AG04449 (cell line): ENCODE results near the gene SSH3.

Experiments
- CTCF ChIA-PET: fragments of 350-600 bp; formaldehyde crosslinking; extraction: SDS; loops from one replicate; lab custom pipeline; 2021; ENCODE audit warnings: antibody characterized with exemption; lab: Yijun Ruan, JAX
- POLR2A ChIA-PET: fragments of 400-600, 350-600 bp; formaldehyde crosslinking; extraction: SDS; loops from one replicate; lab custom pipeline; 2020; ENCODE audit warnings: antibody characterized with exemption, inconsistent platforms; lab: Yijun Ruan, JAX
- DNase-seq: peaks from one replicate; pipeline ENCODE4 v3.0.0-alpha.2; 2010; ENCODE audit warnings: low read depth, low spot score
- H3K4me3 ChIP-seq: 2 replicates; pipeline ENCODE4 v1.5.1; 2011; ENCODE audit warnings: low read depth, mild to moderate bottlenecking, control low read depth, low read length
- TF ChIP-seq, protein P1 (sequence below): IDR thresholded peaks from one replicate; pipeline ENCODE4 v1.5.1; 2011; ENCODE audit warnings: mild to moderate bottlenecking, moderate library complexity, low read length, control low read depth, inconsistent platforms; ENCODE audit not compliant: insufficient read depth; ENCODE audit errors: missing control alignments

The SSH3 gene

DNA sequence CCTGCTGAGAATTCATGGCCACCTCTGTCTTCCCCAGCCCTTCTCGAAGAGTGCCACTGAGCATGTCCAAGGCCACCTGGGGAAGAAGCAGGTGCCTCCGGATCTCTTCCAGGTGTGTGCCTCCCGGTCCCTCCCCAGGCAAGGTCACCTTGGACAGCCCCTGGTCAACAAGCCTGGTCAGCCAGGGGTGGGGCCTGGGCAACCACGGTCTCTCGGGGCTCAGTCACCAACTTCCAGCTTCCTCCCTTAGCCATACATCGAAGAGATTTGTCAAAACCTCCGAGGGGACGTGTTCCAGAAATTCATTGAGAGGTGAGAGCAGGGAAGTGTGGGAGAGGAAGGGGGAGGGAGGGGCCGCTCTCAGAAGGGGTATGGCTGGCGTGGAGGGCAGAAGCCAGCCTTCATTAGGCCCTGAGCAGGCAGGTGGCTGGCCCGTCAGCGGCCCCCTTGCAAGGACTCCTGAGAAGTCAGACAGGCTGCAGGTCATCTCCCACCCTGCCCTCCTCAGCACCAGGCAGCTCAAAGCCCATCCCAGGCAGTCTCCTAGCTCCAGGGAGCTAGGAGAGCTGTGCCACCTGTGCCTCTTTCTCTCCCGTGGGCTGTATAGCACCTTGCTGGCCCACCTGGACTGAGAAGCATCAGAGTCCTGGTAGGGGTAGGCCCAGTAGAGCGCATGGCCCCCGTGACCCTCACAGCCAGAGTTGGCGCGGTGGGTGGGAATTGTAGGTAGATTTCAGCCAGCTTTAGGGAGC, 23.6 kb upstream of the SSH3 start:
- DNase-seq, result no peak
- TF ChIP-seq, protein P1, sequence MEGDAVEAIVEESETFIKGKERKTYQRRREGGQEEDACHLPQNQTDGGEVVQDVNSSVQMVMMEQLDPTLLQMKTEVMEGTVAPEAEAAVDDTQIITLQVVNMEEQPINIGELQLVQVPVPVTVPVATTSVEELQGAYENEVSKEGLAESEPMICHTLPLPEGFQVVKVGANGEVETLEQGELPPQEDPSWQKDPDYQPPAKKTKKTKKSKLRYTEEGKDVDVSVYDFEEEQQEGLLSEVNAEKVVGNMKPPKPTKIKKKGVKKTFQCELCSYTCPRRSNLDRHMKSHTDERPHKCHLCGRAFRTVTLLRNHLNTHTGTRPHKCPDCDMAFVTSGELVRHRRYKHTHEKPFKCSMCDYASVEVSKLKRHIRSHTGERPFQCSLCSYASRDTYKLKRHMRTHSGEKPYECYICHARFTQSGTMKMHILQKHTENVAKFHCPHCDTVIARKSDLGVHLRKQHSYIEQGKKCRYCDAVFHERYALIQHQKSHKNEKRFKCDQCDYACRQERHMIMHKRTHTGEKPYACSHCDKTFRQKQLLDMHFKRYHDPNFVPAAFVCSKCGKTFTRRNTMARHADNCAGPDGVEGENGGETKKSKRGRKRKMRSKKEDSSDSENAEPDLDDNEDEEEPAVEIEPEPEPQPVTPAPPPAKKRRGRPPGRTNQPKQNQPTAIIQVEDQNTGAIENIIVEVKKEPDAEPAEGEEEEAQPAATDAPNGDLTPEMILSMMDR, result no peak
- CTCF ChIA-PET, result interaction anchor here (1.0 to 7.0 kb wide), 6 partner anchors 9 to 72 kb away, joined by 3 to 48 read pairs (median 4); partner anchors contain the start of gene ANKRD13D
- POLR2A ChIA-PET, result interaction anchor here (2.9 kb wide), 1 partner anchor 8 kb away, joined by 18 read pairs; the partner anchor contains the start of gene ANKRD13D
- H3K4me3 ChIP-seq, result no peak overlapping the region

DNA sequence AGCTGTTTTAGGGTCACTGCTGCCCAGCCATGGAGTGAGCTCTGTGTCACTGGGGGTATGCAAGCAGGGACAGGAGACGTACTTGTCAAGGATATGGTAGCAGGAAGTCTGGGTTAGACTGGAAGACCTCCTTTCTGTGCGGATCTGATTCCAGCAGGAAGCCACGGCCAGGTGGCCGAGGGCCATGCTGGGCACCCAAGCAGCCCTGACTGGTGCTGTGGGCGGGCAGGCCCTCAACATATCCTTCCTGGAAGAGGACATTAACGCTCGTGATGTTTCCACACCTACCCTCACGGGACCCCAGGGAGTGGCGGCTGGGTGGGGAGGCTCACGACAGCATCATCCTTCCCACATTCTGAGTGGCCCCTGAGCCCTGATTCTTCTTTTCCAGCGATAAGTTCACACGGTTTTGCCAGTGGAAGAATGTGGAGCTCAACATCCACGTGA, 23.0 kb upstream of the SSH3 start:
- ChIA-PET POLR2A (no interaction called here), CTCF (interaction anchor here (1.0 to 7.0 kb wide), 4 partner anchors 13 to 71 kb away, joined by 3 to 48 read pairs (median 4); no protein-coding TSS in a partner anchor)
- no peak for DNase-seq
- TF ChIP-seq, protein P1, result no peak
- no peak overlapping the region for H3K4me3 ChIP-seq

DNA sequence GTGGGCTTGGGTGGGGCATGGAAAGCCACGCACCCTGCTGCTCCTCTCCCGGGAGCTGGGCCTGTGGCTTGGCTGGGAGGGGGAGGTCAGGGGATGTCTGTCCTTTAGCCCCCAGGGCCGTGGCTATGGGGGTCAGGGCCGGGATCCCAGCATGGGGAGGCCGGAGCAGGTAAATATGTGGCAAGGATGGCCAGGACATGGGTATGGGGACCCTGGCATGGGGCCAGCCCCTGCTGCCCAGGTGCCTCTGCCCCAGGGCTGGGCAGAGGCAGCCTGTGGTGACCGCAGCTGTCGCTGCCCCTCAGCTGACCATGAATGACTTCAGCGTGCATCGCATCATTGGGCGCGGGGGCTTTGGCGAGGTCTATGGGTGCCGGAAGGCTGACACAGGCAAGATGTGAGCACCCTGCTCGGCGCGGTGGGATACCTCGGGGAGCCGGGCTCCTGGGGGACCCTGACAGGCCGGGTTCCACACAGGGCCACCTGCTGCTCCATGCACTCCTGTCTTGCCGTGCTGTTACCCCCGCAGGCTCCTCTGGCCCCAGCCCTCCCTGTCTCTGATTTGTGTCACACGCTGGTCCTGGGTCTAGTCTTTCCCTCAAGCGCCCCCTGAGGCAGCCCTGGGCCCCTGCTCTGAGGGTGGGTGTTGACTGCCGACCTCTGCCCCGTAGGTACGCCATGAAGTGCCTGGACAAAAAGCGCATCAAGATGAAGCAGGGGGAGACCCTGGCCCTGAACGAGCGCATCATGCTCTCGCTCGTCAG, 22.4 kb upstream of the SSH3 start:
- no peak for DNase-seq
- ChIA-PET CTCF (interaction anchor here (1.0 to 7.0 kb wide), 3 partner anchors 13 to 70 kb away, joined by 3 to 48 read pairs (median 5); no protein-coding TSS in a partner anchor), POLR2A (no interaction called here)
- TF ChIP-seq, protein P1, result no peak
- H3K4me3 ChIP-seq, result no peak overlapping the region

DNA sequence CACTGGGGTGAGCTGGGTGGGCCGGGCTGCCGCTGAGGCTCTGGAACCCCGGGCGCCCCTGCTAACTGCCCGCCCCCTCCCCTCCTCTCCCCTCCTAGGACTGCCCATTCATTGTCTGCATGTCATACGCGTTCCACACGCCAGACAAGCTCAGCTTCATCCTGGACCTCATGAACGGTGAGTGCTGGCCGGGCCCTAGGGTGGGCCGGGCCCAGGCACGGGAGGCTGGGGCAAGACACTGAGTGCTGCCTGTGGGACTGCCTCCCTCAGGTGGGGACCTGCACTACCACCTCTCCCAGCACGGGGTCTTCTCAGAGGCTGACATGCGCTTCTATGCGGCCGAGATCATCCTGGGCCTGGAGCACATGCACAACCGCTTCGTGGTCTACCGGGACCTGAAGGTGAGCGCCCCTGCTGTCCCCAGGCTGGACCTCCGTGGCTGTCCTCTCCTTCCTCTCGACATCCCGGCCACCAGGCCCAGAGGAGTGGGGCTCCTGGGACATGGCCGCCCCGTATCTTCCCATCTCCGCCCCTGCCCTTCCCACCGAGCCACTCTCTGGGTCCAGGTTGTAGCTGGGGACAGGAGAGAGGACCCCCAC, 21.7 kb upstream of the SSH3 start:
- POLR2A ChIA-PET, result no interaction called here

DNA sequence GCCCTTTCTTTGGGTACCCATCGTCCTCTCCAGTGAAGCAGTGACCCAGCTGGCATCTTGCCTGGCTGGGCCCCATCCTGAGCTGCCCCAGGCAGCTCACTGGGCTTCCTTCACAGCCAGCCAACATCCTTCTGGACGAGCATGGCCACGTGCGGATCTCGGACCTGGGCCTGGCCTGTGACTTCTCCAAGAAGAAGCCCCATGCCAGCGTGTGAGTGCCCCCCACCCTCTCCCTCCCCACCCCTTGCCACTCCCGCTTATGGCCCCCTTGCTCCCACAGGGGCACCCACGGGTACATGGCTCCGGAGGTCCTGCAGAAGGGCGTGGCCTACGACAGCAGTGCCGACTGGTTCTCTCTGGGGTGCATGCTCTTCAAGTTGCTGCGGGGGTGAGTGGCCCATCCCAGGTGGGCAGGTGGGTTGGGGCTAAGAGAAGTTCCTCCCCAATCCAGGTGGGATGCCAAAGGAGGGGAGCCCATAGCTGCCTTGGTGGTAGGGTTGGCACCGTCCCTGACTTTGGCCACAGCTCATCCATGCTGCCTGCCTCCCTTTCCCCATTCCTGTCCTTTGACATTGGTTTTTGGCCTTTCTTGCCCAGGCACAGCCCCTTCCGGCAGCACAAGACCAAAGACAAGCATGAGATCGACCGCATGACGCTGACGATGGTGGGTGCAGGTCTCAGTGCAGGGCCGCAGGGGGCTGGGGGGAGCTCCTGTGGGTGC, 21.0 kb upstream of the SSH3 start:
- TF ChIP-seq, protein P1, result no peak
- no peak for DNase-seq
- CTCF ChIA-PET, result interaction anchor here (0.6 to 7.0 kb wide), 6 partner anchors 9 to 100 kb away, joined by 3 to 48 read pairs (median 6); partner anchors contain the start of gene GRK2
- H3K4me3 ChIP-seq, result no peak overlapping the region
- POLR2A ChIA-PET, result no interaction called here

More for the DNA sequence above, 21.7 kb upstream of the SSH3 start:
- TF ChIP-seq, protein P1, result no peak
- DNase-seq, result no peak
- no peak overlapping the region for H3K4me3 ChIP-seq
- CTCF ChIA-PET, result interaction anchor here (1.0 to 7.0 kb wide), 3 partner anchors 9 to 64 kb away, joined by 3 to 48 read pairs (median 5); no protein-coding TSS in a partner anchor
